ACC112 (cell line): ENCODE data around the gene SCT.
"Not testable (repeated sequence)": the region's sequence is repeated elsewhere in the genome, so short reads cannot be mapped to it uniquely, and the experiment has no call there.

Experiments
- H2AFZ ChIP-seq: fragments of 200-600 bp; sonication (generic); one replicate; pipeline ENCODE4 v1.6.0; 2017; ENCODE audit warnings: antibody characterized with exemption, low read length; ENCODE audit not compliant: unreplicated experiment
- H3K27ac ChIP-seq: fragments of 200-600 bp; sonication (generic); 2 replicates; pipeline ENCODE4 v1.5.1; 2014; ENCODE audit warnings: low read depth, mild to moderate bottlenecking, antibody characterized with exemption, low read length, moderate library complexity
- H3K27me3 ChIP-seq: fragments of 200-600 bp; sonication (generic); 2 replicates; pipeline ENCODE4 v1.6.1; 2014; ENCODE audit warnings: mild to moderate bottlenecking, antibody characterized with exemption, low read length, moderate library complexity, mixed read lengths; ENCODE audit not compliant: insufficient read depth
- H3K36me3 ChIP-seq: fragments of 200-600 bp; sonication (generic); 2 replicates; pipeline ENCODE4 v1.6.1; 2016; ENCODE audit warnings: mild to moderate bottlenecking, antibody characterized with exemption, low read length, moderate library complexity, mixed read lengths; ENCODE audit not compliant: insufficient read depth
- H3K4me1 ChIP-seq: fragments of 200-600 bp; sonication (generic); one replicate; pipeline ENCODE4 v1.6.1; 2016; ENCODE audit warnings: low read length, mixed read lengths; ENCODE audit not compliant: insufficient read depth, unreplicated experiment, control insufficient read depth
- H3K4me3 ChIP-seq: fragments of 200-600 bp; sonication (generic); 2 replicates; pipeline ENCODE4 v1.5.1; 2014; ENCODE audit warnings: mild to moderate bottlenecking, low read depth, low read length
- H3K79me2 ChIP-seq: fragments of 200-600 bp; sonication (generic); one replicate; pipeline ENCODE4 v1.6.0; 2016; ENCODE audit warnings: low read length; ENCODE audit not compliant: control insufficient read depth, unreplicated experiment, insufficient read depth

The SCT gene

GRCh38 chr11:657691-658126 is 30.7 kb upstream of the SCT start:
- H3K79me2 ChIP-seq, result no peaks in the 10 kb centered on the region
- H2AFZ ChIP-seq, result no peak overlapping the region
- peaks cover 5% of the 10 kb centered on the region; the same call in 1 of the 2 replicates for H3K36me3 ChIP-seq
- no peaks in the 10 kb centered on the region for H3K27me3 ChIP-seq
- H3K4me3 ChIP-seq, result no peak overlapping the region
- H3K27ac ChIP-seq, result no peak overlapping the region
- no peaks in the 10 kb centered on the region for H3K4me1 ChIP-seq

GRCh38 chr11:656866-657265 is 29.9 kb upstream of the SCT start:
- no peaks in the 10 kb centered on the region for H3K27me3 ChIP-seq
- H3K79me2 ChIP-seq, result no peaks in the 10 kb centered on the region
- no peak overlapping the region for H3K4me3 ChIP-seq
- no peak overlapping the region for H3K27ac ChIP-seq
- H3K36me3 ChIP-seq, result no peaks in the 10 kb centered on the region
- H2AFZ ChIP-seq, result no peak overlapping the region
- no peaks in the 10 kb centered on the region for H3K4me1 ChIP-seq

- Histone ChIP-seq H3K27me3 (no peaks in the 10 kb centered on the region), H3K4me3 (no peak overlapping the region), H3K36me3 (no peaks in the 10 kb centered on the region), H3K79me2 (no peaks in the 10 kb centered on the region), H3K27ac (no peak overlapping the region), H3K4me1 (no peaks in the 10 kb centered on the region), H2AFZ (no peak overlapping the region)
These were observed 29.4 kb upstream of the SCT start for GRCh38 chr11:656426-656825.

GRCh38 chr11:655036-655726 is 28.2 kb upstream of the SCT start:
- Histone ChIP-seq H3K27ac (no peak overlapping the region), H3K36me3 (no peaks in the 10 kb centered on the region), H2AFZ (no peak overlapping the region), H3K4me1 (no peaks in the 10 kb centered on the region), H3K4me3 (no peak overlapping the region), H3K79me2 (no peaks in the 10 kb centered on the region), H3K27me3 (no peaks in the 10 kb centered on the region)

GRCh38 chr11:654444-654843 is 27.5 kb upstream of the SCT start:
- not testable (repeated sequence) for H3K36me3 ChIP-seq, H3K27ac ChIP-seq

GRCh38 chr11:653837-654236 is 26.9 kb upstream of the SCT start:
- Histone ChIP-seq H3K36me3 (no peaks in the 10 kb centered on the region), H3K79me2 (no peaks in the 10 kb centered on the region), H3K27me3 (no peaks in the 10 kb centered on the region), H2AFZ (no peak overlapping the region), H3K27ac (no peak overlapping the region), H3K4me1 (no peaks in the 10 kb centered on the region), H3K4me3 (no peak overlapping the region)

More at GRCh38 chr11:654444-654843, 27.5 kb upstream of the SCT start:
- not testable (repeated sequence) for H3K4me1 ChIP-seq, H3K27me3 ChIP-seq, H3K4me3 ChIP-seq, H3K79me2 ChIP-seq, H2AFZ ChIP-seq

- H3K4me1 ChIP-seq, H3K4me3 ChIP-seq, H3K27ac ChIP-seq, H2AFZ ChIP-seq, H3K36me3 ChIP-seq, H3K27me3 ChIP-seq, H3K79me2 ChIP-seq: not testable (repeated sequence)
These were observed 26.2 kb upstream of the SCT start for GRCh38 chr11:653136-653535.

- H2AFZ ChIP-seq, result no peak overlapping the region
- H3K36me3 ChIP-seq, result no peaks in the 10 kb centered on the region
- H3K4me3 ChIP-seq, result no peak overlapping the region
- H3K27me3 ChIP-seq, result no peaks in the 10 kb centered on the region
- H3K79me2 ChIP-seq, result no peaks in the 10 kb centered on the region
- no peak overlapping the region for H3K27ac ChIP-seq
- no peaks in the 10 kb centered on the region for H3K4me1 ChIP-seq
These were observed 23.5 kb upstream of the SCT start for GRCh38 chr11:650482-650881.

GRCh38 chr11:647672-648158 is 20.7 kb upstream of the SCT start:
- not testable (repeated sequence) for H3K79me2 ChIP-seq, H3K27ac ChIP-seq, H3K27me3 ChIP-seq, H3K4me3 ChIP-seq, H3K36me3 ChIP-seq, H3K4me1 ChIP-seq, H2AFZ ChIP-seq

- no peaks in the 10 kb centered on the region for H3K27me3 ChIP-seq
- H3K4me1 ChIP-seq, result no peaks in the 10 kb centered on the region
- no peak overlapping the region for H2AFZ ChIP-seq
- H3K36me3 ChIP-seq, result no peaks in the 10 kb centered on the region
- H3K79me2 ChIP-seq, result no peaks in the 10 kb centered on the region
- no peak overlapping the region for H3K4me3 ChIP-seq
- H3K27ac ChIP-seq, result no peak overlapping the region
These were observed 19.2 kb upstream of the SCT start for GRCh38 chr11:646214-646613.

GRCh38 chr11:645536-645935 is 18.6 kb upstream of the SCT start:
- Histone ChIP-seq H3K27ac (no peak overlapping the region), H3K4me1 (peaks cover 6% of the 10 kb centered on the region), H2AFZ (no peak overlapping the region), H3K4me3 (no peak overlapping the region), H3K36me3 (no peaks in the 10 kb centered on the region), H3K27me3 (no peaks in the 10 kb centered on the region), H3K79me2 (no peaks in the 10 kb centered on the region)
